HG03064 (cell line): ENCODE results near the gene TRIM32.

Experiments
- ATAC-seq: cut with Tn5 transposase; IDR thresholded peaks from one replicate; pipeline ENCODE4 v1.9.1; 2021; ENCODE audit warnings: low read depth; ENCODE audit not compliant: unreplicated experiment

TRIM32 gene

DNA sequence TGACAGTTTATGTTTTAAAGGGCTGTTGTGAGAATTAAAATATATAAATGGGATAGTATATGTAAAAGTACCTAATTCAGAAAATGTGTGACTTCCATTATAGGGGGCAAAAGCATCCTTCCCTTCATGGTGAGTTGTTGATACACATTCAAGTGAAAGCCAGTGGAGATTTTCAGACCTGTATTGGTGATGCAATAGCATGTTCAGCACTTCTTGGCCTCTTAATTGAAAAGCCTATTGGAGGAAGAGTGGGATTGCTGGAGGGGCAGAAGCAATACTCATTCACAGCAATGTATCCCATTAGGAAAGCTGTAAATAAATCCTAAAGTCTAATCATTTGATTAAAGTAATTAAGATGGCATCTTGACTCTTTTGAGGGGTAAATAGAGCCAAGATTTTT, 17.4 kb downstream of the TRIM32 start:
- ATAC-seq: no peak

GRCh38 chr9:116705531-116705930, 18.4 kb downstream of the TRIM32 start:
- ATAC-seq: no peak

- ATAC-seq: no peak
These were observed 19.5 kb downstream of the TRIM32 start for GRCh38 chr9:116706310-116707290.

DNA sequence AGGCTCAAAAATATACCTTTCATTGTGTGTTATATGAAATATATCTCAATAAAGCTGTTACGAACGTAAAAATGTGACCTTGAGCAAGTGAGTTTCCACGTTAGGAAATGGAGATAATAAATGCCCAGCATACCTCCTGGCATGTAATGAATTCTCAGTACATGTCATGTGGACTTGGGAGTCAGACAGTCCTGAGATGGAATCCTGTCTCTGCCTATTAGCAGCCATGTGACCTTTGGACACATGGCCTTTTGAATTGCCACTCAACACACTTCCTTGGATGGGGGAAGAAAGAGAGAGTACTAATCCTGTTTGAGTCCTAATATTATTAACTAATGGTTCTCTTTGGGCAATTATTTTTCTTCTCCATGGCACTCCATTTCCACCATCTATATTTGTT, 25.7 kb downstream of the TRIM32 start:
- ATAC-seq: no peak

DNA sequence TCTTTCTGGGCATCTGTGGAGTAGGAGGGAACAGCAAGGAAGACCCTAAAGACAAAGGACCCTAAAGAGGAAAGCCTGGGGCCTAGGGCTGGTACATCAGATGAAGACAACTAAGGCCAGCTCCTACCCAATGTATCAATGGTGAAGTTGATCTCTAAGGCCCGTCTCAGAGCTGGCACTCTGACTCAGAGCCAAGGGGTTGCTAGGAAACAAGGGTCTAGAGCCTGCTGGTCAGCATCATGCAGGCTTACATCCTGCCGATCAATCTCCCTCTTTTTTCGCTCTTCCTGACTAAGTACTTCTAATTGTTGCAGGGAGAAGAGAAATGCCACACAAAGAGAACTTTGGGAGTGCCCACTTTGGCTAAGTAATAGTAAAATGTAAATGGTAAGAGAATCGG, 26.2 kb downstream of the TRIM32 start:
- ATAC-seq: no peak

- ATAC-seq: no peak
These were observed 28.6 kb downstream of the TRIM32 start for GRCh38 chr9:116715751-116716150.

- no peak for ATAC-seq
These were observed 29.3 kb downstream of the TRIM32 start for GRCh38 chr9:116716438-116716837.

- ATAC-seq: no peak
These were observed 30.0 kb downstream of the TRIM32 start for GRCh38 chr9:116717150-116717549.

DNA sequence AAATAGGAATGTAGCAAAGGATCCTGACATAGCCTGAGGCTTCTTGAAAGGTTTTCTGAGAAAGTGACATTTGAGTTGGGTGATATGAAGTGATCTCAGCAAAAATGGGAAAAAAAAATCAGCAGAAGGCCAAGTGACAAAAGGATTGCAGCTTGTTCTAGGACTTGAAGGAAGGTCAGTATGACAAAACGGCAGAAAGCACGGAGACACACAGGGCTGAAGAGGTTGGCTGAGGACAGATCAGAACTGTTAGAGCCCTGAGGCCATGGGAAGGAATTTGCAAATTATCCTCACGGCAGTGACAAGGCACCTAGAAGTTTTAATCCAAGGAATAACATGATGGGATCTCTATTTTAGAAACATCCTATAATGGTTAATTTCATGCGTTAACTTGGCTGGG, 31.0 kb downstream of the TRIM32 start:
- ATAC-seq: no peak

DNA sequence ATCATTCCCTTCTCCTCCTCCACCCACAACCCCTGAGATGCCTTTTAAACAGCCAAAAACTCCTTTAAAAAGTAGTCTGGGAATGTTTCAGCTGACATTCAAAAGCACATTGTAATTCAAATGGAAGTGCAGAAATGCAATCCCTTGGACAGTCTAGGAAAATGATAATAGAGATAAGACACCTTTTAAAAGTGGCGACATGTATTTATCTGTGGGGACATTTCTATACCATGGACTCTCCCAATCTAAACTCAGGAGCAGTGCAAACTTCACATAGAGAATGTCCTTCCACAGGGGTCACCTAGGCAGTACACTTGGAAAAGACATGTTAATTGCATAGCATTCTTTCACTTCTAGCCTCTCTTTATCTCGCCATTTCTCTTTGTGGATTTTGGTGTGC, 33.0 kb downstream of the TRIM32 start:
- ATAC-seq: no peak

DNA sequence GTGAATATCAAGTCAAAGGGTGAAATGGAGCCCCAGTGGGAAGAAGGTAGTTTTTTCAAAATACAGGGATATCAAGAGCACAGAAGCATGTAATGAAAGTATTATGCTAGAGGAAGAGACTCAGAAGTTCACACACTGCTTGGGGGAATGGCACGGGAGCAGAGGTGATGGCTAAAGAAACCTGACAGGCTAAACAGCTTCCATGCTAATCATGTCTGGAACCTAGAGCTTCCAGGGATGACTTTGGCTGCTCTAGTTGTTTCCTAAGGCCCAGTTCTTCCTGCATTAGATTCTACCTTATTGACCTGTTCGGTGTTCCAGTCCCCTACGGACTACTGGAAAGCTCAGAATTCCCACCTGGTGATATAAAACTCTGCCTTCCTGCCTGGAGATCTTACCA, 34.3 kb downstream of the TRIM32 start:
- no peak for ATAC-seq

DNA sequence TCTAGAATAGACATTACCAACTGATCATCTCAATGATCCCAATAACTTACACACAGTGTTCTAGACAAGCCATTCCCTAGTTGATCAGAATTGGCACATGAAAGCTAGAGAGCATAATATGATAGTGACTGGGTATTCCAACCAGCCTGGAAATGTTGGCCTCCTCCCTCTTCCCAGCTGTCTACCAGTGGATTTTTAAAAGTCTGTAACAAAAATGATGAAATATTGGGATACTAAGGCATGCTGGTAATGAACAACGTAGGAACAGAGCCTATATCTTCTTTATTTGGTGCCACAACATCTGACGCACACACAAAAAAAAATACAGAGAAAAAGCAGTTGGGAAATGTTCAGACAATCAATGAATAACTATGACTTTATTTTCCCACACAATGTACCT, 34.8 kb downstream of the TRIM32 start:
- ATAC-seq: no peak

GRCh38 chr9:116724123-116724522, 37.0 kb downstream of the TRIM32 start:
- no peak for ATAC-seq

- ATAC-seq: no peak
These were observed 39.5 kb downstream of the TRIM32 start for GRCh38 chr9:116726602-116727001.

DNA sequence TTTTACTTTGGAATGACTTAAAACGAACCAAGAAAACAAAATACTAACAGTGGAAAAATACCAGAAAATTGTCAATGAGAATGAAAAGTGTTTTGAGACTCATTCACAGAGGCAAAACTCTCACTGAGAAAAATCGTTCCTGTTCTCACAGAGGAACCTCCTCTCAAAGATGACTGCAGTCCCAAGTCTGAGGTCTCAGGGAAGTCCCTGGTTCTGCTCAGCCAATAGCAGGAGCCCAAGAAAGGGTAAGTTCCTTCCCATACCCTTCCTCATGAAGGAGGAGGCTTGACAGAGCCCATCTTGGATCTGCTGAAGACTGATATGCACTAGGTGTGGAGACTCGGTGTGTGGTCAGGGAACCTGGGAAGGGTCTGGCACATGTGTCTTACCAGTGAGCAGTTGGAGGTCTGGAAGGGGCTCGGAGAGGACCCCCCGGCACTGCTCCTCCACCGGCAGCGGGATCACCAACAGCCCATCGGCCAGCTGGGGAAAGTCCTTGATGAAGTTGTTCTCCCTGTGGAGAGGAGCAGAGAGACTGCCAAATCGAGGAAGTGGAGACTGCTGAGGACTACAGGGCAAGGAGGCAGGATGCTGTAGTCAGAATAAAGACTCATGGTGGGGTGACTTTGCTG, 46.0 kb downstream of the TRIM32 start:
- no peak for ATAC-seq

GRCh38 chr9:116736399-116737151, 49.5 kb downstream of the TRIM32 start:
- ATAC-seq: no peak

DNA sequence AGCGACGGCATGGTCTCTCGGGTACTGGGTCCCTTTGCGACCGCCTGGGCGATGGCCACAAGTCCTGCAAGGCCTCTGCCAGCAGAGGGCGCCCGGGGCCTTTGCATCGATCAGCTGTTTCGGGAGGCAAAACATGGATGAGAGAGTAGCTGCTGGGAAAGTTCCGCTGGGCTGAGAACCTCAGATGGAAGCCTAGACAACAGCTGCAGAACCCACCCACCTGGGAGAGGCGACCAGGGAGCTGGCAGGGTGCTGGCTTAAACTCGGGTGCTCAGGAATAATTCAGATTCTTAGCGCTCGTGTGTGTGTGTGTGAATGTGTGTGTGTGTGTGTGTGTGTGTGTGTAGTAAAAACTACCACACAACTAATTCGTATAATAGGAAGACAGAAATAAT, 50.0 kb downstream of the TRIM32 start:
- ATAC-seq: no peak

DNA sequence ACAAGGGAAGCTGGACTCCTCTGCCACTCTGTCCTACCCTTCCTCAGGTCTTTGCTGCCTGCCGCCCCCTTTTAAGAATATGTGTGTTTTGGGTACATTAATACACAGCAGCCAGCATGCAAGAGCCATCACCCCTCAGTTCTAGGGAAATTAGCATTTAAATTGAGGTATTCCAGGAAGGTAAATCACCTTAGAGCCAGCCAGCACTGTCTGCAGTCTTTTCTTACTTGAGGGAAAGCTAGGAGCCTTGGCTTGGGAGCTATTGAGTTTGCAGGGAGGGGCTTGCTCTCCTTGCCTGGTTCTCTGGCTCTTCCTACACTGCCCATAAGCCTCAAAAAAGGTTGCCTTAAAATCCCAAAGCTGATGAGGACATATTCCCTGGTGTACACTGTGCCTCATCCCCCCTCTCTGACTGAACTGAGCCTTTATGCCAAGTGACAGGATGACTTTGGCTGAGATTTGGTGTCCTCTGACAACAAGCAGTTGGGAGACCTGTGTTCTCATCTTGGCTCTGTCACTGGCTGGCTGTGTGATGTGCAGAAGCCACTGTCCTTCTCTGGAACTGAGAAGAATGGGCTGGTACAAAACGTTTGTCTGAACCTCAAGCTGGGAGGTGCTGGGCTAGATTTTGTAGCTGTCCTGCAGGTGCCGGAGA, 54.1 kb downstream of the TRIM32 start:
- no peak for ATAC-seq

- ATAC-seq: no peak
These were observed 54.6 kb downstream of the TRIM32 start for GRCh38 chr9:116741742-116742141.

- ATAC-seq: no peak
These were observed 62.1 kb downstream of the TRIM32 start for GRCh38 chr9:116749176-116749575.

DNA sequence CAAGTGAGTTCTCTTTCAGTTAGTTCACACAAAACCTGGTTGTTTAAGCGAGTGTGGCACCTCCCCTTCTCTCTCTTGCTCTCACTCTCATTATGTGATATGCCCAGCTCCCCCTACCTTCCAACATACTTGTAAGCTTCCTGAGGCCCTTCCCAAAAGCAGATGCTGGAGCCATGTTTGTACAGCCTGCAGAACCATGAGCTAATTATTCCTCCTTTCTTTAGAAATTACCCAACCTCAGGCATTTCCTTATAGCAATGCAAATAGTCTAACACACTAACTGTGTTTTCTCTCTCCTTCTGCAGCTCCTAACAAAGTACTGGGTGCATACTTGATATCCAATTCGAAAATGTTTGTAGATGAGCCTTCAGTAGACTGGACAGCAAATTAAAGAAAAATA, 62.7 kb downstream of the TRIM32 start:
- no peak for ATAC-seq
